Measurements from ENCODE around the gene TRERF1. TPM values are rescaled to one million over a fixed set of nuclear protein-coding genes. Genes with fewer than 3 reads are reported as not detected.

The TRERF1 gene
- polyA plus RNA-seq, 1 donor, result 5.1 TPM

GRCh38 chr6:42368181-42368580 lies 83.5 kb downstream of the TRERF1 start:
- Histone ChIP-seq H3K36me3 (ENCODE audit: control insufficient read depth, insufficient read depth, low read length) (no peaks in the 10 kb centered on the region), H3K4me3 (ENCODE audit: low read length) (no peak overlapping the region), H3K27ac (ENCODE audit: low read length) (no peak overlapping the region), H3K4me1 (ENCODE audit: control insufficient read depth, insufficient read depth, low read length) (peaks cover 16% of the 10 kb centered on the region), H3K9me3 (ENCODE audit: control insufficient read depth, low read depth, low read length) (no peaks in the 10 kb centered on the region), H3K27me3 (ENCODE audit: control insufficient read depth, insufficient read depth, low read length) (no peaks in the 10 kb centered on the region)
- WGBS (ENCODE audit: insufficient coverage, low lambda C conversion rate), result 96% methylated on average over 4 of the region's 7 CpGs
- DNase-seq, result no peak

- Histone ChIP-seq H3K9me3 (ENCODE audit: control insufficient read depth, low read depth, low read length) (no peaks in the 10 kb centered on the region), H3K4me1 (ENCODE audit: control insufficient read depth, insufficient read depth, low read length) (peaks cover 16% of the 10 kb centered on the region), H3K4me3 (ENCODE audit: low read length) (no peak overlapping the region), H3K27ac (ENCODE audit: low read length) (peak overlapping the region; percentile 31), H3K36me3 (ENCODE audit: control insufficient read depth, insufficient read depth, low read length) (no peaks in the 10 kb centered on the region), H3K27me3 (ENCODE audit: control insufficient read depth, insufficient read depth, low read length) (no peaks in the 10 kb centered on the region)
- DNase-seq, result no peak
- 100% methylated on average over 1 of the region's 14 CpGs for WGBS (ENCODE audit: insufficient coverage, low lambda C conversion rate)
These were observed 84.2 kb downstream of the TRERF1 start for GRCh38 chr6:42367353-42368011.

- H3K27me3 ChIP-seq (ENCODE audit: control insufficient read depth, insufficient read depth, low read length), result no peaks in the 10 kb centered on the region
- H3K27ac ChIP-seq (ENCODE audit: low read length), result peak overlapping the region; percentile 31
- no peak for DNase-seq
- no peaks in the 10 kb centered on the region for H3K9me3 ChIP-seq (ENCODE audit: control insufficient read depth, low read depth, low read length)
- no peak overlapping the region for H3K4me3 ChIP-seq (ENCODE audit: low read length)
- H3K36me3 ChIP-seq (ENCODE audit: control insufficient read depth, insufficient read depth, low read length), result no peaks in the 10 kb centered on the region
- peaks cover 16% of the 10 kb centered on the region for H3K4me1 ChIP-seq (ENCODE audit: control insufficient read depth, insufficient read depth, low read length)
- WGBS (ENCODE audit: insufficient coverage, low lambda C conversion rate), result no CpG with 5 or more reads among the region's 3 CpGs
These were observed 84.8 kb downstream of the TRERF1 start for GRCh38 chr6:42366999-42367352.

- H3K4me1 ChIP-seq (ENCODE audit: control insufficient read depth, insufficient read depth, low read length), result peaks cover 16% of the 10 kb centered on the region
- no peak overlapping the region for H3K27ac ChIP-seq (ENCODE audit: low read length)
- no peaks in the 10 kb centered on the region for H3K9me3 ChIP-seq (ENCODE audit: control insufficient read depth, low read depth, low read length)
- no peaks in the 10 kb centered on the region for H3K36me3 ChIP-seq (ENCODE audit: control insufficient read depth, insufficient read depth, low read length)
- DNase-seq, result no peak
- H3K27me3 ChIP-seq (ENCODE audit: control insufficient read depth, insufficient read depth, low read length), result no peaks in the 10 kb centered on the region
- H3K4me3 ChIP-seq (ENCODE audit: low read length), result no peak overlapping the region
- 100% methylated on average over 1 of the region's 5 CpGs for WGBS (ENCODE audit: insufficient coverage, low lambda C conversion rate)
These were observed 85.6 kb downstream of the TRERF1 start for GRCh38 chr6:42366011-42366705.

GRCh38 chr6:42365021-42365420 lies 86.7 kb downstream of the TRERF1 start:
- peaks cover 16% of the 10 kb centered on the region for H3K4me1 ChIP-seq (ENCODE audit: control insufficient read depth, insufficient read depth, low read length)
- H3K27me3 ChIP-seq (ENCODE audit: control insufficient read depth, insufficient read depth, low read length), result no peaks in the 10 kb centered on the region
- no peak overlapping the region for H3K4me3 ChIP-seq (ENCODE audit: low read length)
- no CpG with 5 or more reads among the region's 8 CpGs for WGBS (ENCODE audit: insufficient coverage, low lambda C conversion rate)
- no peaks in the 10 kb centered on the region for H3K36me3 ChIP-seq (ENCODE audit: control insufficient read depth, insufficient read depth, low read length)
- no peak overlapping the region for H3K27ac ChIP-seq (ENCODE audit: low read length)
- no peak for DNase-seq
- H3K9me3 ChIP-seq (ENCODE audit: control insufficient read depth, low read depth, low read length), result no peaks in the 10 kb centered on the region

- WGBS (ENCODE audit: insufficient coverage, low lambda C conversion rate), result 100% methylated on average over 3 of the region's 8 CpGs
- H3K4me3 ChIP-seq (ENCODE audit: low read length), result no peak overlapping the region
- H3K4me1 ChIP-seq (ENCODE audit: control insufficient read depth, insufficient read depth, low read length), result peaks cover 11% of the 10 kb centered on the region
- H3K36me3 ChIP-seq (ENCODE audit: control insufficient read depth, insufficient read depth, low read length), result no peaks in the 10 kb centered on the region
- no peaks in the 10 kb centered on the region for H3K27me3 ChIP-seq (ENCODE audit: control insufficient read depth, insufficient read depth, low read length)
- DNase-seq, result peak; percentile 33 to 42
- H3K27ac ChIP-seq (ENCODE audit: low read length), result no peak overlapping the region
- no peaks in the 10 kb centered on the region for H3K9me3 ChIP-seq (ENCODE audit: control insufficient read depth, low read depth, low read length)
These were observed 87.5 kb downstream of the TRERF1 start for GRCh38 chr6:42363926-42364849.

- no peak for DNase-seq
- no peak overlapping the region for H3K27ac ChIP-seq (ENCODE audit: low read length)
- H3K9me3 ChIP-seq (ENCODE audit: control insufficient read depth, low read depth, low read length), result no peaks in the 10 kb centered on the region
- WGBS (ENCODE audit: insufficient coverage, low lambda C conversion rate), result no CpG with 5 or more reads among the region's 3 CpGs
- no peaks in the 10 kb centered on the region for H3K4me1 ChIP-seq (ENCODE audit: control insufficient read depth, insufficient read depth, low read length)
- no peaks in the 10 kb centered on the region for H3K27me3 ChIP-seq (ENCODE audit: control insufficient read depth, insufficient read depth, low read length)
- H3K36me3 ChIP-seq (ENCODE audit: control insufficient read depth, insufficient read depth, low read length), result no peaks in the 10 kb centered on the region
- no peak overlapping the region for H3K4me3 ChIP-seq (ENCODE audit: low read length)
These were observed 90.7 kb downstream of the TRERF1 start for GRCh38 chr6:42361036-42361435.

GRCh38 chr6:42359021-42359420 lies 92.7 kb downstream of the TRERF1 start:
- Histone ChIP-seq H3K4me1 (ENCODE audit: control insufficient read depth, insufficient read depth, low read length) (no peaks in the 10 kb centered on the region), H3K27me3 (ENCODE audit: control insufficient read depth, insufficient read depth, low read length) (no peaks in the 10 kb centered on the region), H3K4me3 (ENCODE audit: low read length) (no peak overlapping the region), H3K27ac (ENCODE audit: low read length) (no peak overlapping the region), H3K9me3 (ENCODE audit: control insufficient read depth, low read depth, low read length) (no peaks in the 10 kb centered on the region), H3K36me3 (ENCODE audit: control insufficient read depth, insufficient read depth, low read length) (no peaks in the 10 kb centered on the region)
- no peak for DNase-seq
- no CpG with 5 or more reads among the region's 5 CpGs for WGBS (ENCODE audit: insufficient coverage, low lambda C conversion rate)

GRCh38 chr6:42355416-42355815 lies 96.3 kb downstream of the TRERF1 start:
- WGBS (ENCODE audit: insufficient coverage, low lambda C conversion rate), result no CpG with 5 or more reads among the region's 3 CpGs
- Histone ChIP-seq H3K4me3 (ENCODE audit: low read length) (no peak overlapping the region), H3K9me3 (ENCODE audit: control insufficient read depth, low read depth, low read length) (no peaks in the 10 kb centered on the region), H3K4me1 (ENCODE audit: control insufficient read depth, insufficient read depth, low read length) (no peaks in the 10 kb centered on the region), H3K27me3 (ENCODE audit: control insufficient read depth, insufficient read depth, low read length) (no peaks in the 10 kb centered on the region), H3K36me3 (ENCODE audit: control insufficient read depth, insufficient read depth, low read length) (no peaks in the 10 kb centered on the region), H3K27ac (ENCODE audit: low read length) (no peak overlapping the region)
- DNase-seq, result no peak

- 92% methylated on average over 1 of the region's 1 CpG for WGBS (ENCODE audit: insufficient coverage, low lambda C conversion rate)
- Histone ChIP-seq H3K27ac (ENCODE audit: low read length) (no peak overlapping the region), H3K36me3 (ENCODE audit: control insufficient read depth, insufficient read depth, low read length) (no peaks in the 10 kb centered on the region), H3K9me3 (ENCODE audit: control insufficient read depth, low read depth, low read length) (no peaks in the 10 kb centered on the region), H3K27me3 (ENCODE audit: control insufficient read depth, insufficient read depth, low read length) (no peaks in the 10 kb centered on the region), H3K4me1 (ENCODE audit: control insufficient read depth, insufficient read depth, low read length) (no peaks in the 10 kb centered on the region), H3K4me3 (ENCODE audit: low read length) (no peak overlapping the region)
- DNase-seq, result no peak
These were observed 97.0 kb downstream of the TRERF1 start for GRCh38 chr6:42354702-42355101.

Measured in large intestine (tissue), 3 donors.